HepG2 (cell line): ENCODE measurements around the gene LATS1. TPM values are rescaled to one million over a fixed set of nuclear protein-coding genes. Genes with fewer than 3 reads are reported as not detected.

ENCODE experiments used
- ADNP ChIP-seq: sonication (generic); formaldehyde crosslinking; IDR thresholded peaks from 2 replicates; pipeline ENCODE4 v1.4.0; 2020; ENCODE audit warnings: missing genetic modification reagents
- BRD4 ChIP-seq: sonication (generic); formaldehyde crosslinking; IDR thresholded peaks from 2 replicates; pipeline ENCODE4 v1.4.0; 2020; ENCODE audit warnings: missing genetic modification reagents
- EHMT2 ChIP-seq: fragments of 200-600 bp; sonication (generic); IDR thresholded peaks from 2 replicates; pipeline ENCODE4 v1.7.0; 2017; ENCODE audit warnings: antibody characterized with exemption, low read depth, low read length, borderline replicate concordance
- ETV6 ChIP-seq: sonication (generic); formaldehyde crosslinking; conservative IDR thresholded peaks from 2 replicates; pipeline ENCODE4 v1.4.0; 2020; ENCODE audit warnings: missing genetic modification reagents
- HCFC1 ChIP-seq: fragments of 150-350 bp; IDR thresholded peaks from 2 replicates; pipeline ENCODE4 v1.6.1; 2014; ENCODE audit warnings: low read depth, low read length
- JUNB ChIP-seq: sonication (generic); formaldehyde crosslinking; IDR thresholded peaks from 2 replicates; pipeline ENCODE4 v1.8.0; 2022; ENCODE audit warnings: missing genetic modification reagents, mild to moderate bottlenecking, borderline replicate concordance
- MYNN ChIP-seq: sonication (generic); formaldehyde crosslinking; IDR thresholded peaks from 2 replicates; pipeline ENCODE4 v1.4.0; 2020; ENCODE audit warnings: mild to moderate bottlenecking, low read depth, missing genetic modification reagents
- NR2F2 ChIP-seq: IDR thresholded peaks from 2 replicates; pipeline ENCODE4 v1.6.1; 2012; ENCODE audit warnings: low read depth, inconsistent platforms, borderline replicate concordance
- NR3C1 ChIP-seq: sonication (generic); formaldehyde crosslinking; IDR thresholded peaks from 2 replicates; pipeline ENCODE4 v1.4.0; 2020; ENCODE audit warnings: missing genetic modification reagents
- SALL2 ChIP-seq: sonication (generic); formaldehyde crosslinking; IDR thresholded peaks from 2 replicates; pipeline ENCODE4 v1.8.1; 2023; ENCODE audit warnings: mild to moderate bottlenecking, missing genetic modification reagents, inconsistent platforms
- TBP ChIP-seq: sonication (generic); formaldehyde crosslinking; IDR thresholded peaks from 2 replicates; pipeline ENCODE4 v1.5.0; 2020; ENCODE audit warnings: missing genetic modification reagents
- THAP11 ChIP-seq: IDR thresholded peaks from 2 replicates; pipeline ENCODE4 v1.6.1; 2016; ENCODE audit warnings: missing biosample characterization, missing genetic modification reagents
- ZNF264 ChIP-seq: sonication (generic); formaldehyde crosslinking; IDR thresholded peaks from 2 replicates; pipeline ENCODE4 v1.4.0; 2020; ENCODE audit warnings: missing genetic modification reagents
- ZNF746 ChIP-seq: sonication (generic); formaldehyde crosslinking; IDR thresholded peaks from 2 replicates; pipeline ENCODE4 v1.8.0; 2022; ENCODE audit warnings: mild to moderate bottlenecking, missing genetic modification reagents
- ZNF782 ChIP-seq: sonication (generic); formaldehyde crosslinking; IDR thresholded peaks from 2 replicates; pipeline ENCODE4 v1.4.0; 2020; ENCODE audit warnings: missing genetic modification reagents, mild to moderate bottlenecking, borderline replicate concordance
- polyA plus RNA-seq, 8 experiments: library from polyadenylated mRNA; depleted of rRNA in 3 of 8; stranded (reverse) in 7 of 8; unstranded in 1 of 8; fragments of >200 nt; fragmentation: Illumina TruSeq in 4 of 8; extraction: Trizol in 4 of 8; gene quantifications; 2 replicates each; pipeline versions ENCODE4 v1.2.1 to v1.2.3, GENCODE V29; 2011 to 2016; ENCODE audit warnings: low read depth in 4 of 8, missing spikeins in 1 of 8, mixed read lengths in 1 of 8; ENCODE audit not compliant: insufficient read depth in 1 of 8
- total RNA-seq, 5 experiments: library from RNA; depleted of rRNA; stranded (reverse); fragments of >200 nt; fragmentation: Illumina TruSeq; extraction: Trizol; gene quantifications; 2 replicates each; pipeline ENCODE4 v1.2.3, GENCODE V29; 2016; ENCODE audit warnings: low read depth in 1 of 5
- TF ChIP-seq, protein P1 (sequence below): sonication (generic); formaldehyde crosslinking; IDR thresholded peaks from one replicate; pipeline ENCODE4 v1.5.1; 2020; ENCODE audit warnings: mild to moderate bottlenecking, missing genetic modification reagents; ENCODE audit errors: not compliant biosample characterization
- TF ChIP-seq, protein P2 (sequence below): sonication (generic); formaldehyde crosslinking; conservative IDR thresholded peaks from 2 replicates; pipeline ENCODE4 v1.8.1; 2023; ENCODE audit warnings: missing genetic modification reagents
- TF ChIP-seq, protein P3 (sequence below): sonication (generic); formaldehyde crosslinking; IDR thresholded peaks from 2 replicates; pipeline ENCODE4 v1.8.0; 2022; ENCODE audit warnings: mild to moderate bottlenecking, missing genetic modification reagents

LATS1 gene
- total and polyA plus RNA-seq, 2 of the 13 experiments (the other 11 are each of a cell fraction or from before 2014, with no cell fraction given) = 9.9 to 12.6 TPM

DNA sequence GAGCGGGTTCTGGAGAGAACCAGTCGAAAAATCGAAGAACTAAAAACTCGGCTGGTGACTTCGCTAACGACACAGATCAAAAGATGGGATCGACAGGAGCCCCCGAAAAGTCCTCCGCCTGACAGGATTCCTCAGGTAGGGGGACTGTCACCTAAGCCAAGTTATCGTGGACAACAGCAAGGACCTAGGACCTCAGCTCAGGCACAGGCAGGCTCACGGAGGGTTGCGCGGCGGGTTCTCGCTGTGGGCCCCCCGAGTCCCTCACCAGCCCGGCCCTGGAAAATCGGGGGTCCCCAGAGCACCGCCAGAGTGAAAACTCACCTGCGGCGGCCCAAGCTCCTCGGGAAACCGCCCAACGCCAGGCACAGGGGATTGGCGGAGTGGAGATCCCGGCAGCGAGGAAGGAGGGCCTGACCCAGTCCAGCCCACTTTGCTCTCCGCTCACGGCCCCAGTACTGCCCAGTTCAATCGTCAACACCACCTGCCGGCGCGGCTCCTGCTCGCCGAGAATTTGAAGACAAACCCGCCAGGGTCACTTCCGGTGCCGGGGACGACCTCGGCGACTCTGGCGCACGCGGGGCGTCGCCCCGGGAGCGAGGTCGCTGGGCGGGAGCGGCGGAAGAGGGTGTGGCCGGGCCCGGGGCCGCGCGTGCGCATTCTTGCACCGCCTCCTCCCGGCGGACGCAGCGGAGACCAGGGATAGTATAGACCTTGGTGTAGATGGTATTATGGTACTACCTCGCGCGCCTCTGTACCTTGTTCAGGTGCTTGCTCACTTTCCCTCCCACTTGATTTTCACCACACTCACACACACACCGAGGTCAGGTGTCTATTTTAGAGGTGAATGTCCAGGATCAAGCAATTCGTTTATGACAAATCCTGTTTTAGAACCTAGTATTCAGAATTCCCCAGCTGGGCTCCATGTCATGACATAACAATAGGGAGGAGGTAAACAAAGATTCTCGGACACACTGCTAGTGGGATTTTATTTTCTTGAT, 69.5 kb downstream of the LATS1 start, which contains the start of gene KATNA1 (continued):
- TF ChIP-seq, protein P1, sequence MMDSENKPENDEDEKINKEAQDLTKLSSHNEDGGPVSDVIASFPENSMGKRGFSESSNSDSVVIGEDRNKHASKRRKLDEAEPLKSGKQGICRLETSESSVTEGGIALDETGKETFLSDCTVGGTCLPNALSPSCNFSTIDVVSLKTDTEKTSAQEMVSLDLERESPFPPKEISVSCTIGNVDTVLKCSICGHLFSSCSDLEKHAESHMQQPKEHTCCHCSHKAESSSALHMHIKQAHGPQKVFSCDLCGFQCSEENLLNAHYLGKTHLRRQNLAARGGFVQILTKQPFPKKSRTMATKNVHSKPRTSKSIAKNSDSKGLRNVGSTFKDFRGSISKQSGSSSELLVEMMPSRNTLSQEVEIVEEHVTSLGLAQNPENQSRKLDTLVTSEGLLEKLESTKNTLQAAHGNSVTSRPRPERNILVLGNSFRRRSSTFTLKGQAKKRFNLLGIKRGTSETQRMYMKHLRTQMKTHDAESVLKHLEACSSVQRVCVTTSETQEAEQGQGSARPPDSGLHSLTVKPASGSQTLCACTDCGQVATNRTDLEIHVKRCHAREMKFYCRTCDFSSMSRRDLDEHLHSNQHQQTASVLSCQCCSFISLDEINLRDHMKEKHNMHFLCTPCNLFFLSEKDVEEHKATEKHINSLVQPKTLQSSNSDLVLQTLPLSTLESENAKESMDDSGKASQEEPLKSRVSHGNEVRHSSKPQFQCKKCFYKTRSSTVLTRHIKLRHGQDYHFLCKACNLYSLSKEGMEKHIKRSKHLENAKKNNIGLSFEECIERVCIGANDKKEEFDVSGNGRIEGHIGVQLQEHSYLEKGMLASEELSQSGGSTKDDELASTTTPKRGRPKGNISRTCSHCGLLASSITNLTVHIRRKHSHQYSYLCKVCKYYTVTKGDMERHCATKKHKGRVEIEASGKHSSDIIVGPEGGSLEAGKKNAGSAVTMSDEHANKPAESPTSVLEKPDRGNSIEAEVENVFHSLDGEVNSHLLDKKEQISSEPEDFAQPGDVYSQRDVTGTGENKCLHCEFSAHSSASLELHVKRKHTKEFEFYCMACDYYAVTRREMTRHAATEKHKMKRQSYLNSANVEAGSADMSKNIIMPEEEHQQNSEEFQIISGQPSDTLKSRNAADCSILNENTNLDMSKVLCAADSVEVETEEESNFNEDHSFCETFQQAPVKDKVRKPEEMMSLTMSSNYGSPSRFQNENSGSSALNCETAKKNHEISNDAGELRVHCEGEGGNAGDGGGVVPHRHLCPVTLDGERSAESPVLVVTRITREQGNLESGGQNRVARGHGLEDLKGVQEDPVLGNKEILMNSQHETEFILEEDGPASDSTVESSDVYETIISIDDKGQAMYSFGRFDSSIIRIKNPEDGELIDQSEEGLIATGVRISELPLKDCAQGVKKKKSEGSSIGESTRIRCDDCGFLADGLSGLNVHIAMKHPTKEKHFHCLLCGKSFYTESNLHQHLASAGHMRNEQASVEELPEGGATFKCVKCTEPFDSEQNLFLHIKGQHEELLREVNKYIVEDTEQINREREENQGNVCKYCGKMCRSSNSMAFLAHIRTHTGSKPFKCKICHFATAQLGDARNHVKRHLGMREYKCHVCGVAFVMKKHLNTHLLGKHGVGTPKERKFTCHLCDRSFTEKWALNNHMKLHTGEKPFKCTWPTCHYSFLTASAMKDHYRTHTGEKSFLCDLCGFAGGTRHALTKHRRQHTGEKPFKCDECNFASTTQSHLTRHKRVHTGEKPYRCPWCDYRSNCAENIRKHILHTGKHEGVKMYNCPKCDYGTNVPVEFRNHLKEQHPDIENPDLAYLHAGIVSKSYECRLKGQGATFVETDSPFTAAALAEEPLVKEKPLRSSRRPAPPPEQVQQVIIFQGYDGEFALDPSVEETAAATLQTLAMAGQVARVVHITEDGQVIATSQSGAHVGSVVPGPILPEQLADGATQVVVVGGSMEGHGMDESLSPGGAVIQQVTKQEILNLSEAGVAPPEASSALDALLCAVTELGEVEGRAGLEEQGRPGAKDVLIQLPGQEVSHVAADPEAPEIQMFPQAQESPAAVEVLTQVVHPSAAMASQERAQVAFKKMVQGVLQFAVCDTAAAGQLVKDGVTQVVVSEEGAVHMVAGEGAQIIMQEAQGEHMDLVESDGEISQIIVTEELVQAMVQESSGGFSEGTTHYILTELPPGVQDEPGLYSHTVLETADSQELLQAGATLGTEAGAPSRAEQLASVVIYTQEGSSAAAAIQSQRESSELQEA = peak; percentile 100
- peak; percentile 91 for TF ChIP-seq ZNF746
- TF ChIP-seq ZNF782 (CRISPR knock-in tag) = peak; percentile 99
- peak; percentile 95 for TF ChIP-seq MYNN (CRISPR knock-in tag)
- TF ChIP-seq THAP11 (CRISPR knock-in tag) = peak; percentile 92
- peak; percentile 36; the same call in 1 of the 2 replicates for TF ChIP-seq HCFC1
- no peak for TF ChIP-seq TBP (CRISPR knock-in tag)
- TF ChIP-seq SALL2 (CRISPR knock-in tag) = no peak; the same call in none of the 2 replicates
- 0 out of 2 replicates have a peak, but pooled peaks have one; percentile 23 for TF ChIP-seq NR2F2
- TF ChIP-seq ZNF264 (CRISPR knock-in tag) = peak; percentile 93
- TF ChIP-seq ETV6 (CRISPR knock-in tag) = peak; percentile 96
- TF ChIP-seq EHMT2 = no peak
- peak; percentile 58; the same call in 1 of the 2 replicates for TF ChIP-seq BRD4 (CRISPR knock-in tag)
- no peak for TF ChIP-seq NR3C1 (CRISPR knock-in tag)
- TF ChIP-seq, protein P2, sequence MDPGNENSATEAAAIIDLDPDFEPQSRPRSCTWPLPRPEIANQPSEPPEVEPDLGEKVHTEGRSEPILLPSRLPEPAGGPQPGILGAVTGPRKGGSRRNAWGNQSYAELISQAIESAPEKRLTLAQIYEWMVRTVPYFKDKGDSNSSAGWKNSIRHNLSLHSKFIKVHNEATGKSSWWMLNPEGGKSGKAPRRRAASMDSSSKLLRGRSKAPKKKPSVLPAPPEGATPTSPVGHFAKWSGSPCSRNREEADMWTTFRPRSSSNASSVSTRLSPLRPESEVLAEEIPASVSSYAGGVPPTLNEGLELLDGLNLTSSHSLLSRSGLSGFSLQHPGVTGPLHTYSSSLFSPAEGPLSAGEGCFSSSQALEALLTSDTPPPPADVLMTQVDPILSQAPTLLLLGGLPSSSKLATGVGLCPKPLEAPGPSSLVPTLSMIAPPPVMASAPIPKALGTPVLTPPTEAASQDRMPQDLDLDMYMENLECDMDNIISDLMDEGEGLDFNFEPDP = peak; percentile 94; the same call in 1 of the 2 replicates
- TF ChIP-seq ADNP (CRISPR knock-in tag) = no peak
- TF ChIP-seq JUNB = peak; percentile 46; the same call in 1 of the 2 replicates
- TF ChIP-seq, protein P3, sequence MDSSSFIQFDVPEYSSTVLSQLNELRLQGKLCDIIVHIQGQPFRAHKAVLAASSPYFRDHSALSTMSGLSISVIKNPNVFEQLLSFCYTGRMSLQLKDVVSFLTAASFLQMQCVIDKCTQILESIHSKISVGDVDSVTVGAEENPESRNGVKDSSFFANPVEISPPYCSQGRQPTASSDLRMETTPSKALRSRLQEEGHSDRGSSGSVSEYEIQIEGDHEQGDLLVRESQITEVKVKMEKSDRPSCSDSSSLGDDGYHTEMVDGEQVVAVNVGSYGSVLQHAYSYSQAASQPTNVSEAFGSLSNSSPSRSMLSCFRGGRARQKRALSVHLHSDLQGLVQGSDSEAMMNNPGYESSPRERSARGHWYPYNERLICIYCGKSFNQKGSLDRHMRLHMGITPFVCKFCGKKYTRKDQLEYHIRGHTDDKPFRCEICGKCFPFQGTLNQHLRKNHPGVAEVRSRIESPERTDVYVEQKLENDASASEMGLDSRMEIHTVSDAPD (CRISPR knock-in tag) = peak; percentile 95
